ENCODE results near the gene RNASEH2B.

DNA sequence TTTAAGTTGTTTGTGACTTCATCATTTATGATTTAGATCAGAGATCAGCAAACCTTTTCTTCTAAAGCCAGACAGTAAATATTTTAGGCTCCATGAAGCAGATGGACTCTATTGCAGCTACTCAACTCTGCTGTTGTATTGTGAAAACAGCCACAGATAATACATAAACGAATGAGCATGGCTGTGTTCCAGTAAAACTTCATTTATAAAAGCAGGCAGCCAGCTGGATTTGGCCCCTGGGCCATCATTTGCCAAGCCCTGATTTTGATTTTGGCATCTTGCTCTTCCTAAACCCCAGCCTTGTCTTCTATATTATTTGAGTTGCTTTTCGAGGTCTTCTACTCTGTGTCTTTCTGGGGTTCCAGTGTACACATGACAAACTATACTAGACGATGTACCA, 41.3 kb downstream of the RNASEH2B start:
- no peak for TF ChIP-seq POLR2AphosphoS5 (IDR thresholded peaks at IDR 0.05)
- TF ChIP-seq EP300 (conservative IDR thresholded peaks at IDR 0.05; ENCODE audit: poor library complexity, severe bottlenecking), result no peak
- no peak for TF ChIP-seq TAF1 (IDR thresholded peaks at IDR 0.05; ENCODE audit: low read depth)
- no peak for TF ChIP-seq MXI1 (conservative IDR thresholded peaks at IDR 0.05; ENCODE audit: poor library complexity, severe bottlenecking)
- no peak for TF ChIP-seq SMC3 (conservative IDR thresholded peaks at IDR 0.05; ENCODE audit: poor library complexity)
- TF ChIP-seq, protein P1, sequence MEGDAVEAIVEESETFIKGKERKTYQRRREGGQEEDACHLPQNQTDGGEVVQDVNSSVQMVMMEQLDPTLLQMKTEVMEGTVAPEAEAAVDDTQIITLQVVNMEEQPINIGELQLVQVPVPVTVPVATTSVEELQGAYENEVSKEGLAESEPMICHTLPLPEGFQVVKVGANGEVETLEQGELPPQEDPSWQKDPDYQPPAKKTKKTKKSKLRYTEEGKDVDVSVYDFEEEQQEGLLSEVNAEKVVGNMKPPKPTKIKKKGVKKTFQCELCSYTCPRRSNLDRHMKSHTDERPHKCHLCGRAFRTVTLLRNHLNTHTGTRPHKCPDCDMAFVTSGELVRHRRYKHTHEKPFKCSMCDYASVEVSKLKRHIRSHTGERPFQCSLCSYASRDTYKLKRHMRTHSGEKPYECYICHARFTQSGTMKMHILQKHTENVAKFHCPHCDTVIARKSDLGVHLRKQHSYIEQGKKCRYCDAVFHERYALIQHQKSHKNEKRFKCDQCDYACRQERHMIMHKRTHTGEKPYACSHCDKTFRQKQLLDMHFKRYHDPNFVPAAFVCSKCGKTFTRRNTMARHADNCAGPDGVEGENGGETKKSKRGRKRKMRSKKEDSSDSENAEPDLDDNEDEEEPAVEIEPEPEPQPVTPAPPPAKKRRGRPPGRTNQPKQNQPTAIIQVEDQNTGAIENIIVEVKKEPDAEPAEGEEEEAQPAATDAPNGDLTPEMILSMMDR (IDR thresholded peaks at IDR 0.05; ENCODE audit: poor library complexity, severe bottlenecking), result no peak
- TF ChIP-seq RAD21 (conservative IDR thresholded peaks at IDR 0.05), result no peak
- TF ChIP-seq, protein P2, sequence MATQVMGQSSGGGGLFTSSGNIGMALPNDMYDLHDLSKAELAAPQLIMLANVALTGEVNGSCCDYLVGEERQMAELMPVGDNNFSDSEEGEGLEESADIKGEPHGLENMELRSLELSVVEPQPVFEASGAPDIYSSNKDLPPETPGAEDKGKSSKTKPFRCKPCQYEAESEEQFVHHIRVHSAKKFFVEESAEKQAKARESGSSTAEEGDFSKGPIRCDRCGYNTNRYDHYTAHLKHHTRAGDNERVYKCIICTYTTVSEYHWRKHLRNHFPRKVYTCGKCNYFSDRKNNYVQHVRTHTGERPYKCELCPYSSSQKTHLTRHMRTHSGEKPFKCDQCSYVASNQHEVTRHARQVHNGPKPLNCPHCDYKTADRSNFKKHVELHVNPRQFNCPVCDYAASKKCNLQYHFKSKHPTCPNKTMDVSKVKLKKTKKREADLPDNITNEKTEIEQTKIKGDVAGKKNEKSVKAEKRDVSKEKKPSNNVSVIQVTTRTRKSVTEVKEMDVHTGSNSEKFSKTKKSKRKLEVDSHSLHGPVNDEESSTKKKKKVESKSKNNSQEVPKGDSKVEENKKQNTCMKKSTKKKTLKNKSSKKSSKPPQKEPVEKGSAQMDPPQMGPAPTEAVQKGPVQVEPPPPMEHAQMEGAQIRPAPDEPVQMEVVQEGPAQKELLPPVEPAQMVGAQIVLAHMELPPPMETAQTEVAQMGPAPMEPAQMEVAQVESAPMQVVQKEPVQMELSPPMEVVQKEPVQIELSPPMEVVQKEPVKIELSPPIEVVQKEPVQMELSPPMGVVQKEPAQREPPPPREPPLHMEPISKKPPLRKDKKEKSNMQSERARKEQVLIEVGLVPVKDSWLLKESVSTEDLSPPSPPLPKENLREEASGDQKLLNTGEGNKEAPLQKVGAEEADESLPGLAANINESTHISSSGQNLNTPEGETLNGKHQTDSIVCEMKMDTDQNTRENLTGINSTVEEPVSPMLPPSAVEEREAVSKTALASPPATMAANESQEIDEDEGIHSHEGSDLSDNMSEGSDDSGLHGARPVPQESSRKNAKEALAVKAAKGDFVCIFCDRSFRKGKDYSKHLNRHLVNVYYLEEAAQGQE (IDR thresholded peaks at IDR 0.05; ENCODE audit: borderline replicate concordance), result no peak
- TF ChIP-seq EZH2 (IDR thresholded peaks at IDR 0.05; ENCODE audit: borderline replicate concordance, insufficient read depth, low read length, poor library complexity, severe bottlenecking), result no peak

Data from neural cell (in vitro differentiated cells).